Ovary (tissue), 9 donors: ENCODE measurements around the gene ARF5. TPM values are rescaled to one million over a fixed set of nuclear protein-coding genes. Genes with fewer than 3 reads are reported as not detected.

Source experiments
- DNase-seq, 5 donors: peaks; one replicate each; pipeline ENCODE4 v3.0.0-alpha.2; 2019 to 2020
- H3K27ac ChIP-seq, 2 donors: fragments of 200-600 bp; one replicate each; pipeline versions ENCODE4 v1.5.1 to v1.8.0; 2019 to 2022
- H3K27me3 ChIP-seq: fragments of 200-600 bp; one replicate; pipeline ENCODE4 v1.8.0; 2022
- H3K36me3 ChIP-seq: fragments of 200-600 bp; sonication (generic); one replicate; pipeline ENCODE4 v1.5.1; 2019
- H3K4me1 ChIP-seq: one replicate; pipeline ENCODE4 v1.8.1; 2013; ENCODE audit warnings: mild to moderate bottlenecking, moderate library complexity; ENCODE audit not compliant: insufficient read depth
- H3K4me3 ChIP-seq: fragments of 200-600 bp; sonication (generic); one replicate; pipeline ENCODE4 v1.5.1; 2017
- H3K9me3 ChIP-seq, 2 donors: fragments of 200-600 bp in 1 of 2; sonication (generic) in 1 of 2; one replicate each; pipeline versions ENCODE4 v1.5.1 to v1.8.1; 2013 to 2019; ENCODE audit warnings: mild to moderate bottlenecking in 1 of 2, moderate library complexity in 1 of 2
- CTCF ChIP-seq, 3 donors: fragments of 450-650 bp in 2 of 3; fragments of 200-600 bp in 1 of 3; IDR thresholded peaks; one replicate each; pipeline versions ENCODE4 v1.5.1 to v1.8.0; 2016 to 2022; ENCODE audit warnings: antibody characterized with exemption in 3 of 3, mild to moderate bottlenecking in 1 of 3
- EP300 ChIP-seq: sonication (generic); formaldehyde crosslinking; IDR thresholded peaks from one replicate; pipeline ENCODE4 v1.6.1; 2017; ENCODE audit warnings: antibody characterized with exemption
- POLR2A ChIP-seq: fragments of 450-650 bp; IDR thresholded peaks from one replicate; pipeline ENCODE4 v1.6.1; 2017; ENCODE audit warnings: antibody characterized with exemption, mild to moderate bottlenecking, moderate library complexity
- WGBS, 3 donors: extraction: QIAGEN DNeasy Blood & Tissue Kit in 1 of 3; methylation state at CpG; one replicate each; pipeline versions ENCODE4 v1.1.5 to v1.1.7; 2013 to 2017; 5-methylcytosine and 5-hydroxymethylcytosine counted together
- intact Hi-C, 4 donors: fragments of 100-400 bp; cut with DNase I; formaldehyde crosslinking; loops; one replicate each; pipeline versions ENCODE4 v1.11.0 to v1.15.1; 2022 to 2023
- polyA plus RNA-seq, 2 donors: library from polyadenylated mRNA; stranded (reverse); fragments of 200-250 nt in 1 of 2; fragments of 350-450 nt in 1 of 2; fragmentation: Illumina TruSeq in 1 of 2; extraction: RNeasy Lipid Tissue Mini Kit (QIAGEN cat#74804) in 1 of 2; gene quantifications; one replicate each; pipeline ENCODE4 v1.2.3, GENCODE V29; 2013 to 2014
- total RNA-seq, 7 donors: library from RNA; depleted of rRNA in 2 of 7; stranded (reverse); fragments of >200 nt in 2 of 7; fragmentation: NEBNext Ultra II Directional in 3 of 7; extraction: Animal tissue kit (Norgen Biotek cat#: 25700) in 3 of 7; gene quantifications; one replicate each; pipeline versions ENCODE4 v1.1.0 to v1.2.4, GENCODE V29; 2016 to 2023
- donor health status: DM: no; HTN: no; CAD: no; lungs with moderate emphysema.
- donor health status: DM: no; HTN: no; CAD: no.
- donor health status: Bipolar disorder and iron deficiency.
- donor health status: DM: yes; HTN: yes; CAD: no.
- donor health status: DM: no; HTN: no; CAD: no.
- donor health status: DM: yes; HTN: yes; CAD: no.

ARF5 gene
- total and polyA plus RNA-seq, 9 donors: 87.8 to 147 (median 103) TPM

- no peak for DNase-seq
- no peak overlapping the region for H3K4me3 ChIP-seq
- no peaks in the 10 kb centered on the region for H3K27me3 ChIP-seq
- no peak overlapping the region for H3K27ac ChIP-seq
- no peaks in the 10 kb centered on the region for H3K4me1 ChIP-seq
- H3K36me3 ChIP-seq: no peaks in the 10 kb centered on the region
- TF ChIP-seq CTCF (IDR thresholded peaks at IDR 0.05): no peak
- TF ChIP-seq EP300: no peak
- no peak for TF ChIP-seq POLR2A
- WGBS, 3 donors: 82 to 94% (median 83%) methylated on average over 6 of the region's 6 CpGs
- intact Hi-C loops: no loop called here
- peaks cover 0 to 7% of the 10 kb centered on the region in 2 donors for H3K9me3 ChIP-seq
Measured at GRCh38 chr7:127608446-127608845, 20.2 kb downstream of the ARF5 start.

DNA sequence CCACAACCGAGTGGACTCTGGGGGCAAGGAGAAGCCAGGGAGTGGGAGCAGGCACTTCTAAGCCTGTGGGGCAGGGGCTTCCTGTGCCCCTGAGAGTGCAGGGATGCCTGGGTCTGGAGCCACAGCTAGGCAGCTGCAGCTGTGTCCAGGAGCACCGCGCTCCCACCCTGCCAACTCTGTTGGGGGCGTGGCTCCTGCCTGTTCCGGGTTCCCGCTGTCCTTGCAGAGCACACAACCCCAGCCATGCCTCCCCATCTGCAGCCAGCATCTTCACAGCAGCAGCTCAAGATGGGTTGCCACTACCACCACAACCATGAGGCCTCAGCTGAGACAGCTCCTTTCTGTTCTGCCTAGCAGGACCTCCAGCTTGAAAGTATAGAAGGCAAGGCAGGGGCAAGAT, 21.1 kb downstream of the ARF5 start:
- DNase-seq: no peak
- Histone ChIP-seq H3K27ac (no peak overlapping the region), H3K36me3 (no peaks in the 10 kb centered on the region), H3K27me3 (no peaks in the 10 kb centered on the region), H3K9me3 (peaks cover 0 to 7% of the 10 kb centered on the region in 2 donors), H3K4me3 (no peak overlapping the region), H3K4me1 (no peaks in the 10 kb centered on the region)
- intact Hi-C loops: no loop called here
- TF ChIP-seq POLR2A (no peak), CTCF (IDR thresholded peaks at IDR 0.05) (no peak), EP300 (no peak)
- WGBS, 3 donors: 79 to 88% (median 84%) methylated on average over 3 to 6 of the region's 6 CpGs

DNA sequence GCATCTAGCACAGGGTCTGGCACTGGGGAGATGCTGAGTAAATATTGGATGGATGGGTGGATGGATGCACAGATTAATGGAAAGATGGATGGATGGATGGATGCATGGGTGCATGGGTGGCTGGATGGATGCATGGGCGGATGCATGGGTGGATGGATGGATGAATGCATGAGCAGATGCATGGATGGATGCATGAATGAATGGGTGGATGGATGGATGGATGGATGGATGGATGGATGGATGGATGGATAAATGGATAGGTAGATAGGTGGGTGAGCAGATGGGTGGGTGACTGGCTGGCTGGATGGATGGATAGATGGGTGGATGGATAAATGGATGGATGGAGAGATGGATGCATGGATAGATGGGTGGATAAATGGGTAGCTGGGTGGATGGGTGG, 24.1 kb downstream of the ARF5 start:
- intact Hi-C loops: loop anchor here in 1 of 4 donors (10.0 kb wide), 1 partner anchor 603 kb away; no protein-coding TSS in a partner anchor
- H3K9me3 ChIP-seq: peaks cover 0 to 7% of the 10 kb centered on the region in 2 donors
- no peak overlapping the region for H3K4me3 ChIP-seq
- 85 to 91% (median 86%) methylated on average over 1 of the region's 1 CpG for WGBS, 3 donors
- no peak for DNase-seq
- TF ChIP-seq POLR2A (no peak), CTCF (IDR thresholded peaks at IDR 0.05) (no peak), EP300 (no peak)
- H3K27ac ChIP-seq: no peak overlapping the region
- no peaks in the 10 kb centered on the region for H3K36me3 ChIP-seq
- no peaks in the 10 kb centered on the region for H3K27me3 ChIP-seq
- H3K4me1 ChIP-seq: no peaks in the 10 kb centered on the region

DNA sequence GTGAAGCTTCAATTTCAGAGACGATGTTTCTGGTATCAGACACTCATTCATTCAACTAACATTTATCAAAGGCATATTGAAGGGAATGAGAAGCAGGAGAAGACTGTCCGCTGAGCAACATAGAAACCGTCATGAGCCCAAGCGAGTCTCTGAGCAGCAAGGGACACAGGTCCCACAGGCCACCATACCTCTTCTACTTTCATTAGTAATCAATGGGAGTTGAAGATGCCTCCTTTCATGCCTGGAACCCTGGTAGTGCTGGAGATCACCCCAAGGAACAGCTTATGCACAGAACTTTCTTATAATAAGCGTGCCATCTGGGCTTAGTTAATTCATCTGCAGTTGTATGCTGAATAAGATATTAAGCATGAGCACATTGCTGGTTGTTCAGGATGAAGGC, 28.5 kb downstream of the ARF5 start:
- Histone ChIP-seq H3K36me3 (no peaks in the 10 kb centered on the region), H3K27ac (no peak overlapping the region), H3K9me3 (no peaks in the 10 kb centered on the region), H3K4me3 (no peak overlapping the region), H3K4me1 (no peaks in the 10 kb centered on the region), H3K27me3 (no peaks in the 10 kb centered on the region)
- intact Hi-C loops: loop anchor here in 1 of 4 donors (10.0 kb wide), 1 partner anchor 598 kb away; no protein-coding TSS in a partner anchor
- DNase-seq: no peak
- 86 to 91% (median 90%) methylated on average over 5 of the region's 5 CpGs for WGBS, 3 donors
- TF ChIP-seq CTCF (IDR thresholded peaks at IDR 0.05) (no peak), POLR2A (no peak), EP300 (no peak)
